Measurements from ENCODE around the gene ATP6V1F.

Gene ATP6V1F

DNA sequence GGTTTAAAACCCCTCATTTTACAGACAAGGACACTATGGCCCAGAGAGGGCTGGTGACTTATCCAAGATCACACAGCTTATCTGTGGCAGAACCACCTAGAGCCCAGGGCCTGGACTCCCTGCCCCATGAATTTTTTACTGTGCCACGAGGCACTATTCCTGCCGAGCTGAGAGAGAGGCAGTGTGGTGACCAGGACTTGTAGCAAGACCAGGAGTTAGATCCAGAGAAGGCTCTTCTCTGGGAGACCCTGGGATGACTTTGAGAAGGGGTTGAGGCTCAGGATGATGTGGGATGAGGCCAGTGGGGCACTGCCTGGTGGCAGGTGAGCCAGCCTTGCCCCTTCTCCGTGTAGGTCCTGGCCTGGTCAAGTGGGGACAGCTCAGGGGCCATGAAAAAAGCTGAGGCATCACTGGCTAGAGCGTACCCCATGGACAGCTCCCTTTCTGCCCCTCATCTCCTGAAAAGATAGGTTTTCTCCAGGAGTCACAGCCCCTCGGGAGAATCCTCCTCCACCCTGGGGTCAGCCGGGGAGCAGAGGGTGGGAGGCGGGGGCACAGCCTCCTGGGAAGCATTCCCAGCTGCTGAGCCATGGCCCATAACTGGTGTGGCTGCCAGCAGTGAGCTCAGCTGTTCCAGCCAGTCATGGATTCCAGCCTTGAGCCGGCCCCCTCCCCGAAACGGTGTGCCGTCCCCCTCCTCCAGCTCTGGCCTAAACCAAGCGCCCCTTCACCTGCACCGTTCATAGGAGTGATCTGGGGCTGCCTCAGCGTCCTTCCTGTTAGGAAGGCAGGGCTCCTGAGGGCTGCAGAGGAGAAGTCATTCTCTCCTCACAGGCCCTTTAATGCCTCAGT lies 26.6 kb upstream of the ATP6V1F start:
- DNase-seq (ENCODE audit: low read depth): no peak

- DNase-seq (ENCODE audit: low read depth): no peak
Measured at GRCh38 chr7:128836729-128837348, 25.8 kb upstream of the ATP6V1F start.

- no peak for DNase-seq (ENCODE audit: low read depth)
Measured at GRCh38 chr7:128837521-128837921, 25.1 kb upstream of the ATP6V1F start.

DNA sequence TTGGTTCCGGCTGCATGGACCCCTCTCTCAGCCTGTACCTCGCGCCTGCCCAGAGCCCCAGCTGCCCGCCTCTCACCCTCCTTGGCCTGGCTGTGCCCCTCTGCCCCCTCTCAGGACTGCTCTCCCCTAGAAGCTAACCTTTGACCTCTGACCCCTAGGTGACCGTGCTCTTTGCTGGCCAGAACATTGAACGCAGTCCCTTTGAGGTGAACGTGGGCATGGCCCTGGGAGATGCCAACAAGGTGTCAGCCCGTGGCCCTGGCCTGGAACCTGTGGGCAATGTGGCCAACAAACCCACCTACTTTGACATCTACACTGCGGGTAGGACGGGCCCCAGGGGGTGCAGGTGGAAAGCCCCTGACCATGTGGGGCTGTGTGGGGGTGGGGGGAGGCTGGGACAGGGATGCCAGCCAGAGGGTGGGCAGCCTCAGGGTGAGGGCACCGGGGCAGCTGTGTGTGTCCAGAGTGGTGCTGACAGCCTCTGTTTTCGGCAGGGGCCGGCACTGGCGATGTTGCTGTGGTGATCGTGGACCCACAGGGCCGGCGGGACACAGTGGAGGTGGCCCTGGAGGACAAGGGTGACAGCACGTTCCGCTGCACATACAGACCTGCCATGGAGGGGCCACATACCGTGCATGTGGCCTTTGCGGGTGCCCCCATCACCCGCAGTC lies 24.4 kb upstream of the ATP6V1F start:
- DNase-seq (ENCODE audit: low read depth): no peak

- DNase-seq (ENCODE audit: low read depth): no peak
Measured at GRCh38 chr7:128838981-128839731, 23.5 kb upstream of the ATP6V1F start.

DNA sequence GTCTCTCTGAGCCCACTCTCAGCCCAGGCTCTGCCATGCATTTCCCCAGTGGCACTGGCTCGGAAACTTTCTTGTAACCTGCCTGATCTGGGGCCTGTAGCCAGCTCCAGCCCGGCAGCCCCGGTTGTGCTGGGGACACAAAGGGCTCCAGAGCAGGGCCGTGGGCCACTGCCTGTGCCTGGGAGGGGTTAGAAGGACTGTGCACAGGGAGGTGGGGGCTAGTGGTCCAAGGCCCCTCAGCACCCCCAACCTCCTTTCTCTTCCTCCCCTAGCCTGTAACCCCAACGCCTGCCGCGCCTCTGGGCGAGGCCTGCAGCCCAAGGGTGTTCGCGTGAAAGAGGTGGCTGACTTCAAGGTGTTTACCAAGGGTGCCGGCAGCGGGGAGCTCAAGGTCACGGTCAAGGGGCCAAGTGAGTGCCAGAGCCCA lies 22.9 kb upstream of the ATP6V1F start:
- no peak for DNase-seq (ENCODE audit: low read depth)

- no peak for DNase-seq (ENCODE audit: low read depth)
Measured at GRCh38 chr7:128840326-128841170, 22.1 kb upstream of the ATP6V1F start.

DNA sequence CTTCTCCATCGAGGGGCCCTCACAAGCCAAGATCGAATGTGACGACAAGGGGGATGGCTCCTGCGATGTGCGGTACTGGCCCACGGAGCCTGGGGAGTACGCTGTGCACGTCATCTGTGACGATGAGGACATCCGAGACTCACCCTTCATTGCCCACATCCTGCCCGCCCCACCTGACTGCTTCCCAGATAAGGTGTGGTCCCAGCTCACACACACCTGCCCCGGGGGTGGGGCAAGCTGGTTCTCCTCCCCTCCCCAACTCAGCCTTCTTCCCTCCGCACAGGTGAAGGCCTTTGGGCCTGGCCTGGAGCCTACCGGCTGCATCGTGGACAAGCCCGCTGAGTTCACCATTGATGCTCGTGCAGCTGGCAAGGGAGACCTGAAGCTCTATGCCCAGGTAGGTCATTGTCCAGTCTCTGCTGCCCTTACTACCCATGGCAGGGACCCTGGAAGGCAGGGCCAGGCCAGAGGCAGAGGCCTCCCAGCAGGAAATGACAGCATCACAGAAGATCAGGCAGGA lies 21.4 kb upstream of the ATP6V1F start:
- no peak for DNase-seq (ENCODE audit: low read depth)

DNA sequence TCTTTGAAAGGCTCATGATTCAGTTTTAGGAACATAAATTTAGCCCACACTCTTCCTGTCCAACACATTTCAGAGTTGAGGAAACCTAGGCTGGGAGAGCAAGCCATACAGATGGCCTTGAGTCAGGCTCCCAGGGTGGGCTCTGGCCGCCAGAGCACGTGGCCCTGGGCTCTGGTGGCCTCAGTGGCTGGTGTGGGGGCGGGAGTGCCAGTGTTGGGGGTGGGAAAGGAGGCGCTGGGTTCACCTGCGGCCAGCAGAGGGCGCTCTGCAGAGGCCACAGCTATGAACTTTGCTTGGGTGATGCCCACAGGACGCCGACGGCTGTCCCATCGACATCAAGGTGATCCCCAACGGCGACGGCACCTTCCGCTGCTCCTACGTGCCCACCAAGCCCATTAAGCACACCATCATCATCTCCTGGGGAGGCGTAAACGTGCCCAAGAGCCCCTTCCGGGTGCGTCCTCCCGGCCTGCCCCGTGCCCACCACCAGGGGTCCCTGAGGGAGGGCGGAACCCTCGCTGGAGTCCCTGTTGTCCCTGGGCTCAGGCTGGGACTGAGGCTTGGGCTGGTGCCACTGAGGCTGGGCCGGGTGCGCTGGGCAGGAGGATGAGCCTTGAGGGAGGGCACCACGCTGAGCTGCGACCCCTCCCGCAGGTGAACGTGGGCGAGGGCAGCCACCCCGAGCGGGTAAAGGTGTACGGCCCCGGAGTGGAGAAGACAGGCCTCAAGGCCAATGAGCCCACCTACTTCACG lies 20.6 kb upstream of the ATP6V1F start:
- no peak for DNase-seq (ENCODE audit: low read depth)

GRCh38 chr7:128842674-128843641 lies 19.7 kb upstream of the ATP6V1F start:
- DNase-seq (ENCODE audit: low read depth): no peak

DNA sequence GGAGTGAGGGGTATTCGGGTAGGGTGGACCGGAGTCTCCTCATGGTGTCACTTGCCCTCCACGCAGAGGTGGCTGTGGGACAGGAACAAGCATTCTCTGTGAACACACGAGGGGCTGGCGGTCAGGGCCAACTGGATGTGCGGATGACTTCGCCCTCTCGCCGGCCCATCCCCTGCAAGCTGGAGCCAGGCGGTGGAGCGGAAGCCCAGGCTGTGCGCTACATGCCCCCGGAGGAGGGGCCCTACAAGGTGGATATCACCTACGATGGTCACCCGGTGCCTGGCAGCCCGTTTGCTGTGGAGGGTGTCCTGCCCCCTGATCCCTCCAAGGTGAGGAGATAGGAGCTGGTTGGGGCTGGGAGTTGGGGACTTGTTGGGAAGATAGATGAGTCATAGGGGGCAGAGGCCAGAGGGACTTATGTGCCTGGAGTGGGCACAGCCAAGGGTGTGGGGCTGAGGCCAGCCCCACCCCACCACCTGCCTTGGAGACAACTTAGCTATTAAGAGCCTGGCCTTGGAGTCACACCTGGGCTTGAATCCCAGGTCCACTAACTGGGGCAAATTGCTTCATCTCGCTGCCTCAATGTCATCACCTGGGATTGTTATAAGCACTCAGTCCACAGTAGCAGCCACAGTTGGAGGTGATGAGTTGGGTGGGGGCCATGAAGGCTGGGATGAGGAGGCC lies 18.6 kb upstream of the ATP6V1F start:
- no peak for DNase-seq (ENCODE audit: low read depth)

DNA sequence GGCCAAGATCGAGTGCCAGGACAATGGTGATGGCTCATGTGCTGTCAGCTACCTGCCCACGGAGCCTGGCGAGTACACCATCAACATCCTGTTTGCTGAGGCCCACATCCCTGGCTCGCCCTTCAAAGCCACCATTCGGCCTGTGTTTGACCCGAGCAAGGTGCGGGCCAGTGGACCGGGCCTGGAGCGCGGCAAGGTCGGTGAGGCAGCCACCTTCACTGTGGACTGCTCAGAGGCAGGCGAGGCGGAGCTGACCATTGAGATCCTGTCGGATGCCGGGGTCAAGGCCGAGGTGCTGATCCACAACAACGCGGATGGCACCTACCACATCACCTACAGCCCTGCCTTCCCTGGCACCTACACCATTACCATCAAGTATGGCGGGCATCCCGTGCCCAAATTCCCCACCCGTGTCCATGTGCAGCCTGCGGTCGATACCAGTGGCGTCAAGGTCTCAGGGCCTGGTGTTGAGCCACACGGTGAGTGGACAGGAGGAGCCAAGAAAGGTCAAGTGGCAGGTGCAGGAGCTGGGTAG lies 17.8 kb upstream of the ATP6V1F start:
- DNase-seq (ENCODE audit: low read depth): no peak

GRCh38 chr7:128845475-128845874 lies 17.2 kb upstream of the ATP6V1F start:
- DNase-seq (ENCODE audit: low read depth): no peak

DNA sequence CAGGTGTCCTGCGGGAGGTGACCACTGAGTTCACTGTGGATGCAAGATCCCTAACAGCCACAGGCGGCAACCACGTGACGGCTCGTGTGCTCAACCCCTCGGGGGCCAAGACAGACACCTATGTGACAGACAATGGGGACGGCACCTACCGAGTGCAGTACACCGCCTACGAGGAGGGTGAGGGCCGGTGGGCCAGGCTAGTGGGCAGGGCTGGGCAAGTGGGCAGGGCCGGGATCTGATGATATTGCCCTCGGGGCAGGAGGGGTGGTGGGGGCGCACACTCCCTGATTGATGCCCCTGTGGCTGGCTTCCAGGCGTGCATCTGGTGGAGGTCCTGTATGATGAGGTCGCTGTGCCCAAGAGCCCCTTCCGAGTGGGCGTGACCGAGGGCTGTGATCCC lies 16.7 kb upstream of the ATP6V1F start:
- no peak for DNase-seq (ENCODE audit: low read depth)

DNA sequence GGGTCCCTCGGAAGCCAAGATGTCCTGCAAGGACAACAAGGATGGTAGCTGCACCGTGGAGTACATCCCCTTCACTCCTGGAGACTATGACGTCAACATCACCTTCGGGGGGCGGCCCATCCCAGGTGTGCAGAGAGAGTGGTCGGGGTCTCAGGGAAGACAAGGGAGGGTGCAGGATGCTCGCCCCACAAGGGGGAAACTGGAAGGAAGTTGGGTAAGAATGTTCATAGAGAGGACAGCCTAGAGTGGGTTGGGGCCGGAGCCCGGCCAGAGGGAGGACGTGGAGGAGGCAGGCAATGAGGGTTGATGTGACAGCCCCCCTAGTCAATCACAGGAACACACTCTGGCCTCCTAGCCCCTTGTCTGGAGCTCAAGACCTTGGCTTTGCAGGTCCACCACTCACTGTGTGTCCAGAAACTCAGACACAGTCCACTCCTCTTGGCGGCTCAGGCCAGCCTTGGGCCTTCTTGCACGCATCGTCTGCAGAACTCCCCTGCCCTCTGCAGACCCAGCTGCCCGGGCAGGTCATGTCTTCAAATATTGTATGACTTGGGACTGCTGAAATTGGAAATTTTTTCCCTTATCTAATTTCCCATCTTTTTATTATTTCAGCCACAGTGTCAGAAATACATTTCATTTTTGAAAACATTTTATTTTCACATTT lies 15.7 kb upstream of the ATP6V1F start:
- DNase-seq (ENCODE audit: low read depth): no peak

DNA sequence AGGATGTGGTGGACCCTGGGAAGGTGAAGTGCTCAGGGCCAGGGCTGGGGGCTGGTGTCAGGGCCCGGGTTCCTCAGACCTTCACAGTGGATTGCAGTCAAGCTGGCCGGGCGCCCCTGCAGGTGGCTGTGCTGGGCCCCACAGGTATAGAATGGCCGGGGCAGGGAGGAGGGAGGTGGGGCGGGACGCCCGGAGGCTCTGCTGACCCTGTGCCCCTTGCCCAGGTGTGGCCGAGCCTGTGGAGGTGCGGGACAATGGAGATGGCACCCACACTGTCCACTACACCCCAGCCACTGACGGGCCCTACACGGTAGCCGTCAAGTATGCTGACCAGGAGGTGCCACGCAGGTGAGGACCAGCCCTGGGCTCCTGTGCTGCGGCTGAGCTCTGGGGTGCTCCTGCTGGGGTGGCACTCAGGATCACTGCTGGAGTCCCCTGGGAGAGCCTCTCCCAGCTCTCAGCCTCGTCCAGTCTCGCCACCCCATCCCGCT lies 14.9 kb upstream of the ATP6V1F start:
- DNase-seq (ENCODE audit: low read depth): no peak

- no peak for DNase-seq (ENCODE audit: low read depth)
Measured at GRCh38 chr7:128848289-128849155, 14.1 kb upstream of the ATP6V1F start.

Measured in stimulated activated CD8-positive, alpha-beta memory T cell treated with anti-CD3 and anti-CD28 coated beads, Interleukin-15, amount 100 ng/mL, for 24 hours (primary cell).